Upper lobe of left lung (tissue), 6 donors: ENCODE results near the gene NCS1. TPM values are rescaled to one million over a fixed set of nuclear protein-coding genes. Genes with fewer than 3 reads are reported as not detected.

Experiments used
- ATAC-seq, 2 donors: fragments of 200-7000 bp; cut with Tn5 transposase; one replicate each; pipeline ENCODE4 v1.9.1; 2022; ENCODE audit warnings: mild to moderate bottlenecking in 2 of 2, moderate library complexity in 2 of 2; ENCODE audit not compliant: low FRiP score in 2 of 2
- DNase-seq, 2 donors: peaks; one replicate each; pipeline ENCODE4 v3.0.0-alpha.2; 2019 to 2020
- H3K27ac ChIP-seq, 4 donors: fragments of 200-600 bp; sonication (generic); one replicate each; pipeline ENCODE4 v1.5.1; 2016 to 2019
- H3K27me3 ChIP-seq, 4 donors: fragments of 200-600 bp; sonication (generic); one replicate each; pipeline ENCODE4 v1.5.1; 2017 to 2019
- H3K36me3 ChIP-seq, 4 donors: fragments of 200-600 bp; sonication (generic); one replicate each; pipeline ENCODE4 v1.5.1; 2016 to 2019
- H3K4me1 ChIP-seq, 4 donors: fragments of 200-600 bp; sonication (generic); one replicate each; pipeline ENCODE4 v1.5.1; 2018 to 2019
- H3K4me3 ChIP-seq, 4 donors: fragments of 200-600 bp; sonication (generic); one replicate each; pipeline ENCODE4 v1.5.1; 2017 to 2019; ENCODE audit warnings: mild to moderate bottlenecking in 2 of 4, moderate library complexity in 1 of 4
- H3K9me3 ChIP-seq, 4 donors: fragments of 200-600 bp; sonication (generic); one replicate each; pipeline ENCODE4 v1.5.1; 2018 to 2019
- EP300 ChIP-seq, 4 donors: sonication (generic); formaldehyde crosslinking; IDR thresholded peaks; one replicate each; pipeline ENCODE4 v1.5.1; 2017; ENCODE audit warnings: antibody characterized with exemption in 4 of 4, control low read depth in 2 of 4
- POLR2A ChIP-seq, 4 donors: fragments of 450-650 bp; IDR thresholded peaks; one replicate each; pipeline ENCODE4 v1.5.1; 2016 to 2017; ENCODE audit warnings: antibody characterized with exemption in 4 of 4, mild to moderate bottlenecking in 2 of 4
- POLR2AphosphoS5 ChIP-seq, 2 donors: sonication (generic); formaldehyde crosslinking; IDR thresholded peaks; one replicate each; pipeline ENCODE4 v1.5.1; 2017; ENCODE audit warnings: antibody characterized with exemption in 2 of 2
- WGBS, 2 donors: methylation state at CpG; one replicate each; pipeline ENCODE4 v1.1.5; 2017 to 2018; 5-methylcytosine and 5-hydroxymethylcytosine counted together
- total RNA-seq, 6 donors: library from RNA; depleted of rRNA in 4 of 6; stranded (reverse); fragments of >200 nt in 4 of 6; gene quantifications; one replicate each; pipeline versions ENCODE4 v1.1.0 to v1.2.1, GENCODE V29; 2016 to 2021
- TF ChIP-seq, protein P1 (sequence below), 6 experiments: fragments of 450-650 bp in 4 of 6; fragments of 200-600 bp in 2 of 6; sonication (generic) in 2 of 6; IDR thresholded peaks; one replicate each; pipeline ENCODE4 v1.5.1; 2016 to 2019; ENCODE audit warnings: antibody characterized with exemption in 6 of 6
- donor health status: DM: no; HTN: no; CAD: no; lungs with moderate emphysema.
- donor health status: DM: no; HTN: yes; CAD: no; lungs with severe emphysema.

Gene NCS1
- total RNA-seq, 6 donors from 2014 or later: 2.7 to 10.0 (median 3.9) TPM

- WGBS, 2 donors: 97% methylated on average over 19 to 20 of the region's 20 CpGs
- Histone ChIP-seq H3K4me3 (no peak overlapping the region), H3K36me3 (peaks cover 0 to 4% (median 0%) of the 10 kb centered on the region in 4 donors), H3K27ac (no peak overlapping the region), H3K27me3 (no peaks in the 10 kb centered on the region), H3K9me3 (peaks cover 0 to 12% (median 3%) of the 10 kb centered on the region in 4 donors), H3K4me1 (no peaks in the 10 kb centered on the region)
- TF ChIP-seq POLR2A (IDR thresholded peaks at IDR 0.05): no peak
- TF ChIP-seq EP300 (IDR thresholded peaks at IDR 0.05): no peak
- TF ChIP-seq, protein P1, sequence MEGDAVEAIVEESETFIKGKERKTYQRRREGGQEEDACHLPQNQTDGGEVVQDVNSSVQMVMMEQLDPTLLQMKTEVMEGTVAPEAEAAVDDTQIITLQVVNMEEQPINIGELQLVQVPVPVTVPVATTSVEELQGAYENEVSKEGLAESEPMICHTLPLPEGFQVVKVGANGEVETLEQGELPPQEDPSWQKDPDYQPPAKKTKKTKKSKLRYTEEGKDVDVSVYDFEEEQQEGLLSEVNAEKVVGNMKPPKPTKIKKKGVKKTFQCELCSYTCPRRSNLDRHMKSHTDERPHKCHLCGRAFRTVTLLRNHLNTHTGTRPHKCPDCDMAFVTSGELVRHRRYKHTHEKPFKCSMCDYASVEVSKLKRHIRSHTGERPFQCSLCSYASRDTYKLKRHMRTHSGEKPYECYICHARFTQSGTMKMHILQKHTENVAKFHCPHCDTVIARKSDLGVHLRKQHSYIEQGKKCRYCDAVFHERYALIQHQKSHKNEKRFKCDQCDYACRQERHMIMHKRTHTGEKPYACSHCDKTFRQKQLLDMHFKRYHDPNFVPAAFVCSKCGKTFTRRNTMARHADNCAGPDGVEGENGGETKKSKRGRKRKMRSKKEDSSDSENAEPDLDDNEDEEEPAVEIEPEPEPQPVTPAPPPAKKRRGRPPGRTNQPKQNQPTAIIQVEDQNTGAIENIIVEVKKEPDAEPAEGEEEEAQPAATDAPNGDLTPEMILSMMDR (IDR thresholded peaks at IDR 0.05): no peak
- TF ChIP-seq POLR2AphosphoS5 (IDR thresholded peaks at IDR 0.05): no peak
- ATAC-seq (peak in 1 of 2 donors; percentile 8), DNase-seq (no peak)
Observed at GRCh38 chr9:130225586-130225985, 53.4 kb downstream of the NCS1 start.

- WGBS, 2 donors: 95 to 100% methylated on average over 2 to 12 of the region's 12 CpGs
- DNase-seq (no peak), ATAC-seq (peak in 1 of 2 donors; percentile 51)
- TF ChIP-seq POLR2A (IDR thresholded peaks at IDR 0.05): no peak
- TF ChIP-seq, protein P1 (IDR thresholded peaks at IDR 0.05): no peak
- TF ChIP-seq POLR2AphosphoS5 (IDR thresholded peaks at IDR 0.05): no peak
- TF ChIP-seq EP300 (IDR thresholded peaks at IDR 0.05): no peak
- Histone ChIP-seq H3K9me3 (peaks cover 0 to 12% (median 3%) of the 10 kb centered on the region in 4 donors), H3K36me3 (peaks cover 0 to 4% (median 0%) of the 10 kb centered on the region in 4 donors), H3K4me3 (no peak overlapping the region), H3K4me1 (no peaks in the 10 kb centered on the region), H3K27ac (no peak overlapping the region), H3K27me3 (no peaks in the 10 kb centered on the region)
Observed at GRCh38 chr9:130226112-130226511, 53.9 kb downstream of the NCS1 start.

- ATAC-seq (no peak), DNase-seq (no peak)
- Histone ChIP-seq H3K27ac (no peak overlapping the region), H3K4me3 (no peak overlapping the region), H3K4me1 (no peaks in the 10 kb centered on the region), H3K27me3 (no peaks in the 10 kb centered on the region), H3K36me3 (peaks cover 0 to 4% (median 0%) of the 10 kb centered on the region in 4 donors), H3K9me3 (peaks cover 0 to 12% (median 3%) of the 10 kb centered on the region in 4 donors)
- TF ChIP-seq, protein P1 (IDR thresholded peaks at IDR 0.05): no peak
- TF ChIP-seq POLR2A (IDR thresholded peaks at IDR 0.05): no peak
- no peak for TF ChIP-seq EP300 (IDR thresholded peaks at IDR 0.05)
- no peak for TF ChIP-seq POLR2AphosphoS5 (IDR thresholded peaks at IDR 0.05)
- 96 to 97% methylated on average over 2 to 3 of the region's 3 CpGs for WGBS, 2 donors
Observed at GRCh38 chr9:130227833-130228232, 55.6 kb downstream of the NCS1 start.

DNA sequence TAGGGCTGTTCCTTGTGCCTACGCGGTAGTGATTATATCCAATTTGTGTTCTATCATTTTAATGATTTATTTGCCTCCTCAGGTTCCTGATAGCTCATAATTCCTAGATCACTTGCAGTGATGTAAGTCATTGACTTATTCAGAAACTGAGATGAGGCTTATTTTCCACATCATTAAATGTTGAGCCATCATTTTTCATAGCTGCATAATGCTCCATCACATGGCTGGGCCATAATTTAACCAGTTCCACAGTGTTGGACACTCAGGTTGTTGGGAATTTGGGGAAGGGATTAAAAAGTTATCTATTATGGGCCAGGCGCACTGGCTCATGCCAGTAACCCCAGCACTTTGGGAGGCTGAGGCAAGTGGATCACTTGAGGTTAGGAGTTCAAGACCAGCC, 57.6 kb downstream of the NCS1 start:
- Histone ChIP-seq H3K36me3 (peaks cover 0 to 4% (median 0%) of the 10 kb centered on the region in 4 donors), H3K27ac (no peak overlapping the region), H3K4me1 (no peaks in the 10 kb centered on the region), H3K4me3 (no peak overlapping the region), H3K9me3 (peaks cover 0 to 12% (median 3%) of the 10 kb centered on the region in 4 donors), H3K27me3 (no peaks in the 10 kb centered on the region)
- no peak for TF ChIP-seq POLR2AphosphoS5 (IDR thresholded peaks at IDR 0.05)
- 85 to 86% methylated on average over 3 of the region's 3 CpGs for WGBS, 2 donors
- ATAC-seq (no peak), DNase-seq (no peak)

- Histone ChIP-seq H3K36me3 (peaks cover 0 to 4% (median 0%) of the 10 kb centered on the region in 4 donors), H3K27ac (no peak overlapping the region), H3K9me3 (peaks cover 0 to 12% (median 3%) of the 10 kb centered on the region in 4 donors), H3K27me3 (no peaks in the 10 kb centered on the region), H3K4me3 (no peak overlapping the region), H3K4me1 (no peaks in the 10 kb centered on the region)
- 41 to 54% methylated on average over 1 of the region's 1 CpG for WGBS, 2 donors
- TF ChIP-seq POLR2A (IDR thresholded peaks at IDR 0.05): no peak
- TF ChIP-seq, protein P1 (IDR thresholded peaks at IDR 0.05): no peak
- DNase-seq (no peak), ATAC-seq (no peak)
Observed at GRCh38 chr9:130230631-130231030, 58.4 kb downstream of the NCS1 start.
